ENCODE data around the gene CD274. TPM values are rescaled to one million over a fixed set of nuclear protein-coding genes. Genes with fewer than 3 reads are reported as not detected.
A peak's percentile ranks its signal among the peaks of the same experiment; 100 is the strongest.

The CD274 gene
- total and polyA plus RNA-seq, 2 experiments from 2014 or later, result not detected

DNA sequence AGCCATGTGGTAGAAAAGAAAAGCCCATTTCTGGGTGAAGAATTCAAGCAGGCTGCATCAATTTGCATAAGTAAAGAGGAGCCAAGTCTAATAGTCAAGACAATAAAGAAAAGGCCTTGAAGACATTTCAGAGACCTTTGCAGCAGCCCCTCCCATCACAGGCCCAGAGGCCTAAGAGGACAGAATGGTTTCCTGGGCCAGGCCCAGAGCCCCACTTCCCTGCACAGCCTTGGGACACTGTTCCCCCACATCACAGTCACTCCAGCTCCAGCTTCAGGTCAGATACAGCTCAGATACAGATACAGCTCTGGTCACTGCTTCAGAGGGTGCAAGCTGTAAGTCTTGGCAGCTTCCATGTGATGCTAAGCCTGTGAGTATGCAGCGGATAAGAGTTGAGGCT, 41.7 kb upstream of the CD274 start (continued):
- TF ChIP-seq, protein P1, sequence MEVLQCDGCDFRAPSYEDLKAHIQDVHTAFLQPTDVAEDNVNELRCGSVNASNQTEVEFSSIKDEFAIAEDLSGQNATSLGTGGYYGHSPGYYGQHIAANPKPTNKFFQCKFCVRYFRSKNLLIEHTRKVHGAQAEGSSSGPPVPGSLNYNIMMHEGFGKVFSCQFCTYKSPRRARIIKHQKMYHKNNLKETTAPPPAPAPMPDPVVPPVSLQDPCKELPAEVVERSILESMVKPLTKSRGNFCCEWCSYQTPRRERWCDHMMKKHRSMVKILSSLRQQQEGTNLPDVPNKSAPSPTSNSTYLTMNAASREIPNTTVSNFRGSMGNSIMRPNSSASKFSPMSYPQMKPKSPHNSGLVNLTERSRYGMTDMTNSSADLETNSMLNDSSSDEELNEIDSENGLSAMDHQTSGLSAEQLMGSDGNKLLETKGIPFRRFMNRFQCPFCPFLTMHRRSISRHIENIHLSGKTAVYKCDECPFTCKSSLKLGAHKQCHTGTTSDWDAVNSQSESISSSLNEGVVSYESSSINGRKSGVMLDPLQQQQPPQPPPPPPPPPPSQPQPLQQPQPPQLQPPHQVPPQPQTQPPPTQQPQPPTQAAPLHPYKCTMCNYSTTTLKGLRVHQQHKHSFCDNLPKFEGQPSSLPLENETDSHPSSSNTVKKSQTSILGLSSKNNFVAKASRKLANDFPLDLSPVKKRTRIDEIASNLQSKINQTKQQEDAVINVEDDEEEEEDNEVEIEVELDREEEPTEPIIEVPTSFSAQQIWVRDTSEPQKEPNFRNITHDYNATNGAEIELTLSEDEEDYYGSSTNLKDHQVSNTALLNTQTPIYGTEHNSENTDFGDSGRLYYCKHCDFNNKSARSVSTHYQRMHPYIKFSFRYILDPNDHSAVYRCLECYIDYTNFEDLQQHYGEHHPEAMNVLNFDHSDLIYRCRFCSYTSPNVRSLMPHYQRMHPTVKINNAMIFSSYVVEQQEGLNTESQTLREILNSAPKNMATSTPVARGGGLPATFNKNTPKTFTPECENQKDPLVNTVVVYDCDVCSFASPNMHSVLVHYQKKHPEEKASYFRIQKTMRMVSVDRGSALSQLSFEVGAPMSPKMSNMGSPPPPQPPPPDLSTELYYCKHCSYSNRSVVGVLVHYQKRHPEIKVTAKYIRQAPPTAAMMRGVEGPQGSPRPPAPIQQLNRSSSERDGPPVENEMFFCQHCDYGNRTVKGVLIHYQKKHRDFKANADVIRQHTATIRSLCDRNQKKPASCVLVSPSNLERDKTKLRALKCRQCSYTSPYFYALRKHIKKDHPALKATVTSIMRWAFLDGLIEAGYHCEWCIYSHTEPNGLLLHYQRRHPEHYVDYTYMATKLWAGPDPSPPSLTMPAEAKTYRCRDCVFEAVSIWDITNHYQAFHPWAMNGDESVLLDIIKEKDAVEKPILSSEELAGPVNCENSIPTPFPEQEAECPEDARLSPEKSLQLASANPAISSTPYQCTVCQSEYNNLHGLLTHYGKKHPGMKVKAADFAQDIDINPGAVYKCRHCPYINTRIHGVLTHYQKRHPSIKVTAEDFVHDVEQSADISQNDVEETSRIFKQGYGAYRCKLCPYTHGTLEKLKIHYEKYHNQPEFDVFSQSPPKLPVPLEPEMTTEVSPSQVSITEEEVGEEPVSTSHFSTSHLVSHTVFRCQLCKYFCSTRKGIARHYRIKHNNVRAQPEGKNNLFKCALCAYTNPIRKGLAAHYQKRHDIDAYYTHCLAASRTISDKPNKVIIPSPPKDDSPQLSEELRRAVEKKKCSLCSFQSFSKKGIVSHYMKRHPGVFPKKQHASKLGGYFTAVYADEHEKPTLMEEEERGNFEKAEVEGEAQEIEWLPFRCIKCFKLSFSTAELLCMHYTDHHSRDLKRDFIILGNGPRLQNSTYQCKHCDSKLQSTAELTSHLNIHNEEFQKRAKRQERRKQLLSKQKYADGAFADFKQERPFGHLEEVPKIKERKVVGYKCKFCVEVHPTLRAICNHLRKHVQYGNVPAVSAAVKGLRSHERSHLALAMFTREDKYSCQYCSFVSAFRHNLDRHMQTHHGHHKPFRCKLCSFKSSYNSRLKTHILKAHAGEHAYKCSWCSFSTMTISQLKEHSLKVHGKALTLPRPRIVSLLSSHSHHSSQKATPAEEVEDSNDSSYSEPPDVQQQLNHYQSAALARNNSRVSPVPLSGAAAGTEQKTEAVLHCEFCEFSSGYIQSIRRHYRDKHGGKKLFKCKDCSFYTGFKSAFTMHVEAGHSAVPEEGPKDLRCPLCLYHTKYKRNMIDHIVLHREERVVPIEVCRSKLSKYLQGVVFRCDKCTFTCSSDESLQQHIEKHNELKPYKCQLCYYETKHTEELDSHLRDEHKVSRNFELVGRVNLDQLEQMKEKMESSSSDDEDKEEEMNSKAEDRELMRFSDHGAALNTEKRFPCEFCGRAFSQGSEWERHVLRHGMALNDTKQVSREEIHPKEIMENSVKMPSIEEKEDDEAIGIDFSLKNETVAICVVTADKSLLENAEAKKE (CRISPR knock-in tag; IDR thresholded peaks at IDR 0.05), result no peak

DNA sequence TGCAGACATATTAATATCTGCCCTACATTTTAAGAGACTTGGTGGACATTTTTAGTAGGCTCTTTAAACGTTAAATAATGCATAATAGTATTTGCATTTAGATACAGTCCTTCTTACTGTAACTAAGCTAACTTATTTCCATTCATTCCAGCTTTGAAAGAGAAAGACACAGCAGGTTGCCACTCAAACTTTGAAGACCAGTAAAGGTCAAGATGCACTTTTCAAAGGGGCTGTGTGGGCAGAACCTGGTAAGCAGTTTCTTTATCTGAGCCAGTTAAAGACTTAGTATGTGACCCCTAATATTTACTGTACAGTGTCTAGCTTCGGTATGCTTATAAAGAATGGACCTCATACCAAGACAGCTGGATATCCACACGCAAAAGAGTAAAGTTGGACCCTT, 33.4 kb upstream of the CD274 start:
- Mint-ChIP-seq H3K27ac (no peak overlapping the region), H3K36me3 (ENCODE audit: low read depth) (peaks cover 3% of the 10 kb centered on the region; the same call in 2 of the 3 replicates), H3K27me3 (ENCODE audit: insufficient read depth, low read depth, poor library complexity) (peaks cover 6% of the 10 kb centered on the region), H3K4me3 (no peak overlapping the region), H3K4me1 (peaks cover 10% of the 10 kb centered on the region), H3K9me3 (peaks cover 3% of the 10 kb centered on the region; the same call in 1 of the 3 replicates)
- no peak; the same call in 2 of the 3 replicates for ATAC-seq
- Histone ChIP-seq H3K9me2 (ENCODE audit: insufficient read depth) (no peaks in the 10 kb centered on the region), H3K79me2 (replicated peaks; ENCODE audit: insufficient read depth) (no peaks in the 10 kb centered on the region), H4K20me1 (replicated peaks; ENCODE audit: insufficient read depth) (no peaks in the 10 kb centered on the region), H3F3A (replicated peaks; ENCODE audit: low read depth) (no peaks in the 10 kb centered on the region), H3K4me3 (no peak overlapping the region), H3K4me2 (peak overlapping the region; percentile 1; the same call in 1 of the 2 replicates), H2AFZ (no peak overlapping the region), H3K27me3 (ENCODE audit: insufficient read depth) (no peaks in the 10 kb centered on the region), H3K36me3 (ENCODE audit: insufficient read depth) (no peaks in the 10 kb centered on the region), H3K4me1 (ENCODE audit: insufficient read depth) (peaks cover 8% of the 10 kb centered on the region), H3K27ac (ENCODE audit: low read depth) (no peak overlapping the region)
- TF ChIP-seq CREB1 (CRISPR knock-in tag; IDR thresholded peaks at IDR 0.05; ENCODE audit: low read depth) (no peak), EZH2 (IDR thresholded peaks at IDR 0.05; ENCODE audit: low read depth, unreplicated experiment) (no peak), JUNB (IDR thresholded peaks at IDR 0.05; ENCODE audit: unreplicated experiment) (no peak), ZNF331 (CRISPR knock-in tag; IDR thresholded peaks at IDR 0.05; ENCODE audit: low read depth) (no peak), STAT1 (IDR thresholded peaks at IDR 0.05; ENCODE audit: unreplicated experiment) (no peak), ZNF114 (CRISPR knock-in tag; IDR thresholded peaks at IDR 0.05) (no peak)
- TF ChIP-seq, protein P1 (CRISPR knock-in tag; IDR thresholded peaks at IDR 0.05), result 0 out of 2 replicates have a peak, but pooled peaks have one; percentile 16
- TF ChIP-seq, protein P2, sequence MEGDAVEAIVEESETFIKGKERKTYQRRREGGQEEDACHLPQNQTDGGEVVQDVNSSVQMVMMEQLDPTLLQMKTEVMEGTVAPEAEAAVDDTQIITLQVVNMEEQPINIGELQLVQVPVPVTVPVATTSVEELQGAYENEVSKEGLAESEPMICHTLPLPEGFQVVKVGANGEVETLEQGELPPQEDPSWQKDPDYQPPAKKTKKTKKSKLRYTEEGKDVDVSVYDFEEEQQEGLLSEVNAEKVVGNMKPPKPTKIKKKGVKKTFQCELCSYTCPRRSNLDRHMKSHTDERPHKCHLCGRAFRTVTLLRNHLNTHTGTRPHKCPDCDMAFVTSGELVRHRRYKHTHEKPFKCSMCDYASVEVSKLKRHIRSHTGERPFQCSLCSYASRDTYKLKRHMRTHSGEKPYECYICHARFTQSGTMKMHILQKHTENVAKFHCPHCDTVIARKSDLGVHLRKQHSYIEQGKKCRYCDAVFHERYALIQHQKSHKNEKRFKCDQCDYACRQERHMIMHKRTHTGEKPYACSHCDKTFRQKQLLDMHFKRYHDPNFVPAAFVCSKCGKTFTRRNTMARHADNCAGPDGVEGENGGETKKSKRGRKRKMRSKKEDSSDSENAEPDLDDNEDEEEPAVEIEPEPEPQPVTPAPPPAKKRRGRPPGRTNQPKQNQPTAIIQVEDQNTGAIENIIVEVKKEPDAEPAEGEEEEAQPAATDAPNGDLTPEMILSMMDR (conservative IDR thresholded peaks at IDR 0.05; ENCODE audit: low read depth in 2 of 2), result no peak
- peak; percentile 40 for DNase-seq (ENCODE audit: low spot score)
